SK-N-SH (cell line): ENCODE results near the gene SH3D19. TPM values are rescaled to one million over a fixed set of nuclear protein-coding genes. Genes with fewer than 3 reads are reported as not detected.

ENCODE experiments used
- CTCF ChIA-PET: fragments of 300-600, 350-600 bp; formaldehyde crosslinking; extraction: SDS; loops from one replicate; lab custom pipeline; 2021; lab: Yijun Ruan, JAX
- POLR2A ChIA-PET: fragments of 350-600 bp; sonication (Branson Sonifier 250); formaldehyde crosslinking; extraction: SDS; loops from one replicate; lab custom pipeline; 2020; ENCODE audit warnings: antibody characterized with exemption, inconsistent platforms; lab: Yijun Ruan, JAX
- DNase-seq: peaks from one replicate; pipeline ENCODE4 v3.0.0; 2012
- H2AFZ ChIP-seq: fragments of 200-600 bp; sonication (generic); 2 replicates; pipeline ENCODE4 v1.8.1; 2016; ENCODE audit warnings: antibody characterized with exemption, mild to moderate bottlenecking, low read depth
- H3F3A ChIP-seq: fragments of 200-600 bp; sonication (generic); replicated peaks from 2 replicates; pipeline ENCODE3; 2016; ENCODE audit warnings: antibody characterized with exemption, mild to moderate bottlenecking; ENCODE audit not compliant: insufficient read depth
- H3K27ac ChIP-seq, 2 experiments: fragments of 200-500 bp in 1 of 2; fragments of 200-600 bp in 1 of 2; sonication (Bioruptor generic) in 1 of 2; sonication (generic), shearing (Covaris generic) in 1 of 2; 2 replicates each; pipeline versions ENCODE4 v1.5.1 to v1.6.1; 2014 to 2016; ENCODE audit warnings: low read depth in 2 of 2, inconsistent platforms in 1 of 2, low read length in 1 of 2, mild to moderate bottlenecking in 1 of 2, mixed read lengths in 1 of 2
- H3K27me3 ChIP-seq: fragments of 200-600 bp; sonication (generic), shearing (Covaris generic); 2 replicates; pipeline ENCODE4 v1.6.1; 2016; ENCODE audit warnings: mixed run types; ENCODE audit not compliant: insufficient read depth
- H3K36me3 ChIP-seq, 2 experiments: fragments of 200-500 bp in 1 of 2; fragments of 200-600 bp in 1 of 2; sonication (Bioruptor generic) in 1 of 2; sonication (generic) in 1 of 2; replicated peaks in 1 of 2; 2 replicates each; pipeline versions ENCODE3 to v1.5.1; 2014 to 2016; ENCODE audit warnings: low read length in 1 of 2, mild to moderate bottlenecking in 1 of 2; ENCODE audit not compliant: insufficient read depth in 2 of 2, control insufficient read depth in 1 of 2
- H3K4me1 ChIP-seq, 2 experiments: fragments of 200-500 bp in 1 of 2; fragments of 200-600 bp in 1 of 2; sonication (Bioruptor generic) in 1 of 2; sonication (generic), shearing (Covaris generic) in 1 of 2; 2 replicates each; pipeline versions ENCODE4 v1.5.1 to v1.6.1; 2014 to 2016; ENCODE audit warnings: low read depth in 1 of 2, low read length in 1 of 2, mixed run types in 1 of 2; ENCODE audit not compliant: insufficient read depth in 2 of 2, control insufficient read depth in 1 of 2
- H3K4me2 ChIP-seq: fragments of 200-600 bp; sonication (generic), shearing (Covaris generic); 2 replicates; pipeline ENCODE4 v1.6.1; 2017; ENCODE audit warnings: mixed run types
- H3K4me3 ChIP-seq, 2 experiments: fragments of 200-500 bp in 1 of 2; fragments of 200-600 bp in 1 of 2; sonication (Bioruptor generic) in 1 of 2; sonication (generic), shearing (Covaris generic) in 1 of 2; 2 replicates each; pipeline versions ENCODE4 v1.5.1 to v1.8.1; 2014 to 2016; ENCODE audit warnings: low read depth in 2 of 2, inconsistent platforms in 1 of 2, low read length in 1 of 2, mild to moderate bottlenecking in 1 of 2, mixed read lengths in 1 of 2, moderate library complexity in 1 of 2
- H3K79me2 ChIP-seq: fragments of 200-600 bp; sonication (generic); 2 replicates; pipeline ENCODE4 v1.8.1; 2017; ENCODE audit warnings: mild to moderate bottlenecking; ENCODE audit not compliant: insufficient read depth
- H3K9ac ChIP-seq: fragments of 200-600 bp; sonication (generic); 2 replicates; pipeline ENCODE4 v1.6.1; 2017; ENCODE audit warnings: mixed run types
- H3K9me2 ChIP-seq: fragments of 200-600 bp; sonication (generic); 2 replicates; pipeline ENCODE4 v1.6.1; 2017; ENCODE audit warnings: mixed run types
- H3K9me3 ChIP-seq: fragments of 200-600 bp; sonication (generic); 2 replicates; pipeline ENCODE4 v1.6.1; 2017; ENCODE audit warnings: mixed run types, mild to moderate bottlenecking, moderate library complexity
- H4K20me1 ChIP-seq: fragments of 200-600 bp; sonication (generic); 2 replicates; pipeline ENCODE4 v1.6.1; 2017; ENCODE audit warnings: mild to moderate bottlenecking, mixed run types; ENCODE audit not compliant: insufficient read depth
- ELF1 ChIP-seq: IDR thresholded peaks from 2 replicates; pipeline ENCODE4 v1.4.0; 2012
- EZH2phosphoT487 ChIP-seq: fragments of 200-600 bp; sonication (generic); IDR thresholded peaks from 2 replicates; pipeline ENCODE4 v1.6.1; 2017; ENCODE audit warnings: low read depth, mixed run types, mild to moderate bottlenecking, antibody characterized with exemption, moderate library complexity, borderline replicate concordance
- FOSL2 ChIP-seq: IDR thresholded peaks from 2 replicates; pipeline ENCODE4 v1.4.0; 2012; ENCODE audit warnings: low read depth, mild to moderate bottlenecking, moderate library complexity, borderline replicate concordance
- FOXJ3 ChIP-seq: sonication (generic); formaldehyde crosslinking; IDR thresholded peaks from 2 replicates; pipeline ENCODE4 v1.5.1; 2020; ENCODE audit warnings: mild to moderate bottlenecking, missing genetic modification reagents
- GABPA ChIP-seq: IDR thresholded peaks from 2 replicates; pipeline ENCODE4 v1.4.0; 2012; ENCODE audit warnings: low read depth, mild to moderate bottlenecking
- GATA2 ChIP-seq: sonication (generic); formaldehyde crosslinking; IDR thresholded peaks from 2 replicates; pipeline ENCODE4 v1.5.0; 2020; ENCODE audit warnings: mild to moderate bottlenecking, missing genetic modification reagents
- MEF2A ChIP-seq: IDR thresholded peaks from 2 replicates; pipeline ENCODE4 v1.4.0; 2012; ENCODE audit warnings: low read depth, borderline replicate concordance
- NFIC ChIP-seq: IDR thresholded peaks from 2 replicates; pipeline ENCODE4 v1.4.0; 2012; ENCODE audit warnings: borderline replicate concordance
- NRF1 ChIP-seq: IDR thresholded peaks from 2 replicates; pipeline ENCODE4 v1.6.1; 2012; ENCODE audit warnings: low read depth, mild to moderate bottlenecking, low read length
- RAD21 ChIP-seq: IDR thresholded peaks from 2 replicates; pipeline ENCODE4 v1.6.1; 2012; ENCODE audit warnings: mild to moderate bottlenecking, low read length
- RCOR1 ChIP-seq: fragments of 150-350 bp; IDR thresholded peaks from 2 replicates; pipeline ENCODE4 v1.6.1; 2017; ENCODE audit warnings: antibody characterized with exemption, low read length
- SIN3A ChIP-seq: IDR thresholded peaks from 2 replicates; pipeline ENCODE4 v1.6.1; 2012; ENCODE audit warnings: low read depth, mild to moderate bottlenecking, low read length, moderate library complexity, borderline replicate concordance
- SMC3 ChIP-seq: IDR thresholded peaks from 2 replicates; pipeline ENCODE4 v1.6.1; 2012; ENCODE audit warnings: low read depth, low read length, improper control_type of control experiment
- TAF1 ChIP-seq: IDR thresholded peaks from 2 replicates; pipeline ENCODE4 v1.6.1; 2012; ENCODE audit warnings: low read depth, mild to moderate bottlenecking, low read length, moderate library complexity, borderline replicate concordance
- WGBS: methylation state at CpG from one replicate; pipeline ENCODE4 v1.1.6; 2017; ENCODE audit warnings: low lambda C conversion rate; 5-methylcytosine and 5-hydroxymethylcytosine counted together
- polyA plus RNA-seq, 3 experiments: library from polyadenylated mRNA; depleted of rRNA; stranded (reverse); fragments of >200 nt; gene quantifications; 2 replicates each; pipeline ENCODE4 v1.2.3, GENCODE V29; 2012
- TF ChIP-seq, protein P1 (sequence below): IDR thresholded peaks from 2 replicates; pipeline ENCODE4 v1.6.1; 2012; ENCODE audit warnings: mild to moderate bottlenecking, low read depth, low read length, moderate library complexity
- TF ChIP-seq, protein P2 (sequence below): fragments of 200-600 bp; sonication (generic); IDR thresholded peaks from 2 replicates; pipeline ENCODE4 v1.6.1; 2017; ENCODE audit warnings: antibody characterized with exemption, mild to moderate bottlenecking, moderate library complexity
- TF ChIP-seq, protein P3 (sequence below): IDR thresholded peaks from 2 replicates; pipeline ENCODE4; 2012
- TF ChIP-seq, protein P4 (sequence below): IDR thresholded peaks from 2 replicates; pipeline ENCODE4 v1.4.0; 2012; ENCODE audit warnings: low read depth, borderline replicate concordance

The SH3D19 gene
- polyA plus RNA-seq, 1 of the 3 experiments (the other 2 are of a cell fraction) = 7.1 TPM

DNA sequence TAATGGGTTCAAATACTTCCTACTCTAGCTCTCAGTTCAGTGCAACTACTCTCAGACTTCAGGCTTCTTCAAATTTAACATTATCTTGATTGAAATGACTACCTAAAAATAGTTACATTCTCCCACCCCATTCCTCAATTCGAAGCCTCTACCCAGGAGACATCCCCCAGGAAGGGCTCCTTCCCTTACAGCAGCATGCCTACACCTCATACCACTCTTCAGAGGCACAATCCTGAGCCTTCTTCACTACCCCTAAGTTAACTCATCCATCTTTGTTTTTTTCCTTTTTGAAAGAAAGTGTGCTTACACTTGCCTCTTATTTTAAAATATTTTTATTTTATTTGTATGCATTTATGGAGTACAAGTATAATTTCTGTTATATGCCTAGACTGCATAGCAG, 65.7 kb downstream of the SH3D19 start (continued):
- TF ChIP-seq, protein P1, sequence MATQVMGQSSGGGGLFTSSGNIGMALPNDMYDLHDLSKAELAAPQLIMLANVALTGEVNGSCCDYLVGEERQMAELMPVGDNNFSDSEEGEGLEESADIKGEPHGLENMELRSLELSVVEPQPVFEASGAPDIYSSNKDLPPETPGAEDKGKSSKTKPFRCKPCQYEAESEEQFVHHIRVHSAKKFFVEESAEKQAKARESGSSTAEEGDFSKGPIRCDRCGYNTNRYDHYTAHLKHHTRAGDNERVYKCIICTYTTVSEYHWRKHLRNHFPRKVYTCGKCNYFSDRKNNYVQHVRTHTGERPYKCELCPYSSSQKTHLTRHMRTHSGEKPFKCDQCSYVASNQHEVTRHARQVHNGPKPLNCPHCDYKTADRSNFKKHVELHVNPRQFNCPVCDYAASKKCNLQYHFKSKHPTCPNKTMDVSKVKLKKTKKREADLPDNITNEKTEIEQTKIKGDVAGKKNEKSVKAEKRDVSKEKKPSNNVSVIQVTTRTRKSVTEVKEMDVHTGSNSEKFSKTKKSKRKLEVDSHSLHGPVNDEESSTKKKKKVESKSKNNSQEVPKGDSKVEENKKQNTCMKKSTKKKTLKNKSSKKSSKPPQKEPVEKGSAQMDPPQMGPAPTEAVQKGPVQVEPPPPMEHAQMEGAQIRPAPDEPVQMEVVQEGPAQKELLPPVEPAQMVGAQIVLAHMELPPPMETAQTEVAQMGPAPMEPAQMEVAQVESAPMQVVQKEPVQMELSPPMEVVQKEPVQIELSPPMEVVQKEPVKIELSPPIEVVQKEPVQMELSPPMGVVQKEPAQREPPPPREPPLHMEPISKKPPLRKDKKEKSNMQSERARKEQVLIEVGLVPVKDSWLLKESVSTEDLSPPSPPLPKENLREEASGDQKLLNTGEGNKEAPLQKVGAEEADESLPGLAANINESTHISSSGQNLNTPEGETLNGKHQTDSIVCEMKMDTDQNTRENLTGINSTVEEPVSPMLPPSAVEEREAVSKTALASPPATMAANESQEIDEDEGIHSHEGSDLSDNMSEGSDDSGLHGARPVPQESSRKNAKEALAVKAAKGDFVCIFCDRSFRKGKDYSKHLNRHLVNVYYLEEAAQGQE = no peak
- TF ChIP-seq, all 33 proteins: peak for 0

DNA sequence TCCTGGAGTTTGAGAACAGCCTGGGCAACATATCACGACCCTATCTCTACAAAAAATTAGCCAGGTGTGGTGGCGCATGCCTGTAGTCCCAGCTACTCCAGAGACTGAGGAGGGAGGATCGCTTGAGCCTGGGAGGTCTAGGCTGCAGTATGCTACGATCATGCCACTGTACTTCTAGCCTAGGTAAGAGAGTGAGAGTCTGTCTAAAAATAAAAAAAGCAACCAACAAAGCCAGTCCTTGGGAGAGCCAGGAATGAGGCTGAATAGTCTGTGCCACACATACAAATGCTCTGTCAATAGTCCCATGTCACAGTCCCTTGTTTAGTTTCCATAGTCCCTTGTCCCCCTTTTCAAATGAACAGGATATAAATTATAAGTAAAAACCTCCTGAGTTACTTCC, 67.7 kb downstream of the SH3D19 start:
- Histone ChIP-seq H3K27me3 (no peaks in the 10 kb centered on the region), H3K9me3 (no peaks in the 10 kb centered on the region), H3K36me3 (peaks cover 0 to 3% of the 10 kb centered on the region in 2 experiments), H3F3A (no peaks in the 10 kb centered on the region), H3K4me3 (no peak overlapping the region), H4K20me1 (no peaks in the 10 kb centered on the region), H3K9ac (no peak overlapping the region), H3K9me2 (no peaks in the 10 kb centered on the region), H3K4me2 (no peak overlapping the region), H3K27ac (no peak overlapping the region), H2AFZ (no peak overlapping the region), H3K79me2 (peaks cover 11% of the 10 kb centered on the region), H3K4me1 (peaks cover 0 to 6% of the 10 kb centered on the region in 2 experiments; a peak in 1 of 4 replicates)
- DNase-seq = no peak
- ChIA-PET CTCF (no interaction called here), POLR2A (no interaction called here)
- 100% methylated on average over 3 of the region's 4 CpGs for WGBS
- TF ChIP-seq, protein P2, sequence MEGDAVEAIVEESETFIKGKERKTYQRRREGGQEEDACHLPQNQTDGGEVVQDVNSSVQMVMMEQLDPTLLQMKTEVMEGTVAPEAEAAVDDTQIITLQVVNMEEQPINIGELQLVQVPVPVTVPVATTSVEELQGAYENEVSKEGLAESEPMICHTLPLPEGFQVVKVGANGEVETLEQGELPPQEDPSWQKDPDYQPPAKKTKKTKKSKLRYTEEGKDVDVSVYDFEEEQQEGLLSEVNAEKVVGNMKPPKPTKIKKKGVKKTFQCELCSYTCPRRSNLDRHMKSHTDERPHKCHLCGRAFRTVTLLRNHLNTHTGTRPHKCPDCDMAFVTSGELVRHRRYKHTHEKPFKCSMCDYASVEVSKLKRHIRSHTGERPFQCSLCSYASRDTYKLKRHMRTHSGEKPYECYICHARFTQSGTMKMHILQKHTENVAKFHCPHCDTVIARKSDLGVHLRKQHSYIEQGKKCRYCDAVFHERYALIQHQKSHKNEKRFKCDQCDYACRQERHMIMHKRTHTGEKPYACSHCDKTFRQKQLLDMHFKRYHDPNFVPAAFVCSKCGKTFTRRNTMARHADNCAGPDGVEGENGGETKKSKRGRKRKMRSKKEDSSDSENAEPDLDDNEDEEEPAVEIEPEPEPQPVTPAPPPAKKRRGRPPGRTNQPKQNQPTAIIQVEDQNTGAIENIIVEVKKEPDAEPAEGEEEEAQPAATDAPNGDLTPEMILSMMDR = no peak
- TF ChIP-seq, protein P3, sequence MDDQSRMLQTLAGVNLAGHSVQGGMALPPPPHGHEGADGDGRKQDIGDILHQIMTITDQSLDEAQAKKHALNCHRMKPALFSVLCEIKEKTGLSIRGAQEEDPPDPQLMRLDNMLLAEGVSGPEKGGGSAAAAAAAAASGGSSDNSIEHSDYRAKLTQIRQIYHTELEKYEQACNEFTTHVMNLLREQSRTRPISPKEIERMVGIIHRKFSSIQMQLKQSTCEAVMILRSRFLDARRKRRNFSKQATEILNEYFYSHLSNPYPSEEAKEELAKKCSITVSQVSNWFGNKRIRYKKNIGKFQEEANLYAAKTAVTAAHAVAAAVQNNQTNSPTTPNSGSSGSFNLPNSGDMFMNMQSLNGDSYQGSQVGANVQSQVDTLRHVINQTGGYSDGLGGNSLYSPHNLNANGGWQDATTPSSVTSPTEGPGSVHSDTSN = no peak
- no peak for TF ChIP-seq GATA2 (CRISPR knock-in tag)
- no peak for TF ChIP-seq NFIC
- no peak for TF ChIP-seq FOXJ3 (CRISPR knock-in tag)
- no peak for TF ChIP-seq EZH2phosphoT487
- TF ChIP-seq, protein P1 = no peak
- no peak for TF ChIP-seq GABPA
- TF ChIP-seq SMC3 = no peak
- TF ChIP-seq ELF1 = no peak
- no peak for TF ChIP-seq FOSL2
- no peak for TF ChIP-seq SIN3A
- no peak for TF ChIP-seq MEF2A
- TF ChIP-seq NRF1 = no peak
- TF ChIP-seq RCOR1 = no peak
- TF ChIP-seq RAD21 = no peak
- TF ChIP-seq, protein P4, sequence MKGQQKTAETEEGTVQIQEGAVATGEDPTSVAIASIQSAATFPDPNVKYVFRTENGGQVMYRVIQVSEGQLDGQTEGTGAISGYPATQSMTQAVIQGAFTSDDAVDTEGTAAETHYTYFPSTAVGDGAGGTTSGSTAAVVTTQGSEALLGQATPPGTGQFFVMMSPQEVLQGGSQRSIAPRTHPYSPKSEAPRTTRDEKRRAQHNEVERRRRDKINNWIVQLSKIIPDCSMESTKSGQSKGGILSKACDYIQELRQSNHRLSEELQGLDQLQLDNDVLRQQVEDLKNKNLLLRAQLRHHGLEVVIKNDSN = no peak
- no peak for TF ChIP-seq TAF1
